GM18502 (cell line): ENCODE measurements around the gene IRS1.

ENCODE experiments used
- ATAC-seq: cut with Tn5 transposase; IDR thresholded peaks from one replicate; pipeline ENCODE4 v1.9.1; 2021; ENCODE audit warnings: mild to moderate bottlenecking; ENCODE audit not compliant: unreplicated experiment, poor library complexity

IRS1 gene

DNA sequence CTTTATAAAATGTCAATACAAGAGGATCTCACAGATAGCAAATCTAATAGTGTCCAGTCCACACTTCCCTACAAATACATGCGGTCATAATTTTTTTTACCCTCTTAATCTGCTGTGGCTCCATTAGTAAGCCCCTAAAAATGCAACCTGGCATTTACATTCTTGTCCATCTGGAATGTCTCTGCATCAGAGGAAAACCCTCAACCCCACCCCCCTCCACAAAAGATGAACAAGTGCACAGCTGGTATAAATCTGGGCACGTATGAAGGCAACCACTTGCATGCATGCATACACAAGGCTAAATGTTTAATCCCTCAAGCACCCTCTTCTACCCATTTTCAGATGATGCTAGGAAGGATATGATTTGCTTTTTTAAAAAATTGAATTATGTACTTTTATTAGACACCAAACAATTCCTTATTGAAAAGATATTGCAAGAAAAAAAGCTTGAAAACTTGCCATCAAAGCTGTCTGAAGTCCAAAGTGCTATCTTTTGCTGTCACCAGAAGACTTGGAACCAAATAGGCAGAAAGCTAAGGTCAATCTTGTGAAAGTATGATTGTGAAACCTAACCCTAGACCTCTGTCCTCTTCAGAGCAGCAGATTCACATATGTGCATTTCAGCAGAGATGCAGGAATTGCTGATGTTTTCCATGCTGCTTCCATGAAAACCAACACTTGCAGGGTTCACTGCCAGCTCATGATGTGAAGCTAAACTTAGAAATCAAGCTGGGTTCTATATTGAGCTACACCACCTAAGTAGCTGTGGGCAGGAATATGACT lies 39.0 kb downstream of the IRS1 start:
- ATAC-seq: no peak

DNA sequence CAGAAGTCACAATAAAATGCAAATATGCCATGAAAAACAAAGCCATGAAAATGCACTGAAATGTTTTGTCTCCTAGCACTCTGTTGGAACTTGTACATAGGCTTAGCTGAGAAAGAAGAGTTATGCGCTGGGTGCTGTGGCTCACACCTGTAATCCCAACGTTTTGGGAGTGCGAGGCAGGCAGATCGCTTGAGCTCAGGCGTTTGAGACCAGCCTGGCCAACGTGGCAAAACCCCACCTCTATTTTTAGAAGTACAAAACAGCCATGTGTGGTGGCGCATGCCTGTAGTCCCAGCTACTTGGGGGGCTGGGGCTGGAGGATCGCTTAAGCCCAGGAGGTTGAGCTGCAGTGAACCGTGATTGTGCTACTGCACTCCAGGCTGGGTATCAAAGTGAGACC lies 39.9 kb downstream of the IRS1 start:
- ATAC-seq: no peak

DNA sequence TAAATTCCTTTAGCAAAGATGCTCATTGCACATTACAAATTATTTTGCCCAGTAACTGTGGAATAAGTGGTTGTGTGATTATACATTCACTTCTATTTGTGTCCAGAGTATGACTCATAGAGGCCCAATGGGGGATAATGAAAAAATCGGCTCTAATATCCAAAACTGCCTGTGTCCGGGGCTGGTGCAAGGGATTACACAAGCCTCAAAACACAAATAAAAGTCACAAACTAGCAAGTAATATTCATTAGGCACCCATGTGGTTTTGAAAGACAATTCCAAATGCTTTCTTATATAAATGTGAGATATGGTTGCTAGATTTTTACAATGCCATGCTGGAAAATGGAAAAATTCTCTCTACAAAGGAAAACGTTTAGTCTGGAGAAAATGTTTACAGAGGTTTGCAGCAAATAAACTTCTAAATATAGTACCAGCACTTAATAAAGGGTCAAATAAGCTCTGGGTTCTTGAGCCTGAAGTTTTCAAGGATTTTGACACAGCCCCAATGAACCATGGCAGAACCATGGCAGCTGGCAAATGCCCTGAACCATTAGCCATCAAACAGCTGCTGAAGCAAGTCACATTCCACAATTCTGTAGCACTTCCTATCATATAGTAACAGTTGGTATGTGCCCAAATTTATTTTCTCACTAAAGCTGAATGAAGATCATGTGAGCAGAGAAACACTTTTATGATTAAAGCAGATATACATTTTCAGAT lies 40.5 kb downstream of the IRS1 start:
- no peak for ATAC-seq

DNA sequence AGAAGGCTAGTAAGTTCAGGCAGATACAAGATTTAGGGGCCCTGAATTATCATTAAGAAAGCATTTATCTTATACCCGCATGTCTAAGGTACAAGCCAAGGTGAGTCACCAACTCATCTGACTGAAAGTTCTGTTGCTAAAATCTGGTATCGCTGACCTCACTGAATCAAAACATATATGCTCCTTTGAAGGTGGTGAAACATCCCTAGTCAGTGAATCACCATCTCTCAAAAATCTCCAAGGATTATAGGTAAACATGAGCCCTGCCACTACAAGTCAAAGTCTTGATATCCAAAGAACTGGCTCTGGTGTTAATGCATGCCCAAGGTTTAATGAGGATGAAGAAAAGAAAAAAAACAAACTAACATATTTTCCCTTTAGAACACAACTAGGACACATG lies 43.5 kb downstream of the IRS1 start:
- no peak for ATAC-seq

DNA sequence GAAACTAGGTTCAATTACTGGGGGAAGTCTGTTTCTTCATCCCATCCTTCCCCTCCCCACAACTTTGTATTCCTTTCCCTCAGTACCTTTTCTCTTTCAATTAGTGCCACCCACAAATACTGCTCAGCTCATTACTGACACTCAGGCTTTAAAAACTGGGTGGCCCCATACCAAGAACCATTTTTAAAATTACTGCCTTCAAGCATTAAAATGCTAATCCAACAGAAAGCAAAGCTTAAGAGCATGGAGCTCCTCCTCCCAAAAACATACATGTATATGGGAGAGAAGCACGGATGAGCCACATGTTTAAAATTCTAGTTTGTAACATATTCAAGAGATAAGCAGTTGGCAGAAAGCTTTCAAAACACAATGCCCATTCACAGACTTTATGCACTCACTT lies 44.0 kb downstream of the IRS1 start:
- ATAC-seq: no peak

DNA sequence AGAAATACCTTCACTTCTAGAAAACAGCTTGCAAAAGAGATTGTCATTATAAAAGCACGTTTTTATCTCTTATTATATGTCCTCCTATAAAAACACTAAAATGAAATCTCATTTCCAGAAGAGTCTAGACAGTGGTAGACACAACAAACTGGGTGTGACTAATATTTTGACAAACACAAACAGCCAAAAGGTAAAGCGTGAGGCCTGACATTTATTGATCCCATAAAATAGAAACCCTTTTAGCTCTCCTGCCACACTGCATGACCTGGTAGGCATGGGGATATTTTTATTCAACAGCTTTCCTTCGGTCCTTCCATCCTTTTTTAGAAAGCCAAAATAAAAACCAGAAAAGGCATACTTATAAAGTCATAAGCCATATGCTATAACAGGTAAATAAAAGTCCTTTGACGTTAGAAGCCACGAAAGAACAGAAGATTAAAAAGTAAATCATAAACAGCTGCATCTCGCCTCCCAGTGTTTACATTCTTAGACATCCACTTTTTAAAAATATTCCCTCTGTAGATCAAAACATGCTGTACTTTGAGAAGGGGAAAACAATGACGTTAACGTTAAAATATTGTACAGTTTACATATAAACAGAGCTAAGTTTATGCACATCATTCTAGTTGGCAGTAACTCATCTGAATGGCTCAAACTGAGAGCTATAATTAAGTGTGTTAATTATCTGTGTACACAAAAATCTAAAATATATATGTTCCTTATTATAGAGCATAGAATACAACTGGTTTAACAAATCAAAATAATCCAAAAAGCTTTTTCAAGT lies 44.6 kb downstream of the IRS1 start:
- no peak for ATAC-seq

DNA sequence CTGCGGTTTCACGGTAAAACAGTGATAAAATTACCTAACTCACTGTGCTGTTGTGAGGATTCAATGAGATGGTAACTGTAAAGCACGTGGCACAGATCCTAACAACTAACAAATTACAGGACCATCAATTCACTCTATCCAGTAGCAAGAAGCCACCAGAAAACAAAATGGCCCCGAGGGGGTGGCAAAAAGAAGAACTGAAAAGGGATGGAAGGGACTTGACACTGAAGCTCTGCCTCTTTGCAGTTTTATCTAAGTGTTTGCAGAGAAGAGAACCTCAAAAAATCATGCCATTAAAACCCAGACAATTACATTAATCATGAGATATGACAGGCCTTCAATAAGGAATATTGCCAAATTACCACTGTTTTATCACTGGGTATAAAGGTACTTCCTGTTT lies 46.7 kb downstream of the IRS1 start:
- ATAC-seq: no peak

DNA sequence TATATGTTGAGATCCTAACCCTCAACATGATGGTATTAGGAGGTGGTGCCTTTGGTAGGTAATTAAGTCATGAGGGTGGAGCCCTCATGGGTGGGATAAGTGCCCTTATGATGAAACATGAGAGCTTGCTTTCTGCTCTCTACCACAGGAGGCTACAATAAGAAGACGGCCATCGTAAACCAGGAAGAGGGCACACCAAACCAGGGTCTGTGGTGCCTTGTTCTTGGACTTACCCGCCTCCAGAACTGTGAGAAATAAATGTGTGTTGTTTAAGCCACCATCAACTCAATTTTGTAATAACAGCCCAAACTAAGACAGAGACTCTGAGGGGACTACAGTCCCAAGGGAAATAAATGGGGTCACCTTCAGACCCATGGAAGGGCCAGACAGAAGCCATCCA lies 52.3 kb downstream of the IRS1 start:
- ATAC-seq: no peak

DNA sequence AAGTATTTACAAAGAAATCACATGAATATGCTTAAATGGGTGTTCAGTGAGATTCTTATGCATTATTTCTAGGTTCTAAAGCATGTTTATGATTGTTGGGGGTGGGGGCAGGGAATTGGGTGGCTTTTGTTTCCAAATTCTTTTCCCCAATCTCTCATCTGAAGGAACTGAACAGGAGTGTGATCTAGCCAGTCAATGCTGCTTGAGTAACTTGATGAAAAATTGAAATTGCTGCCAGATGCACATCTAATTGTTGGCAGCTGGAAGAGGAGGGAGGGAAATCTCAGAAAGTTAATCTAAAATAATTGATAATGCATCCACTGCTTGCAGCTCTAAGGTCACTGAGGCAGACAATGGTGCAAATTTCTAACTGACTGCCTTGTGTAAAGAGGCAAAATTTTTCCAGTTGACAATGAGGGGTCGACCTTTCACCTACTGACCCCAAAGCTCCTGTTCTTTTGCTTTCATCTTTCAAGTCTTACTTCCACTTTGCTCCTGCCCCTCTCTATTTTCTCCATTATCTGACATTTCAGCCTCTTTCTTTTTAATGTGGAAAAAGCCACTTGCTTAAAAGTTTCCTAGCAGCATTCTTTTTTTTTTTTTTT lies 53.3 kb downstream of the IRS1 start:
- ATAC-seq: no peak

DNA sequence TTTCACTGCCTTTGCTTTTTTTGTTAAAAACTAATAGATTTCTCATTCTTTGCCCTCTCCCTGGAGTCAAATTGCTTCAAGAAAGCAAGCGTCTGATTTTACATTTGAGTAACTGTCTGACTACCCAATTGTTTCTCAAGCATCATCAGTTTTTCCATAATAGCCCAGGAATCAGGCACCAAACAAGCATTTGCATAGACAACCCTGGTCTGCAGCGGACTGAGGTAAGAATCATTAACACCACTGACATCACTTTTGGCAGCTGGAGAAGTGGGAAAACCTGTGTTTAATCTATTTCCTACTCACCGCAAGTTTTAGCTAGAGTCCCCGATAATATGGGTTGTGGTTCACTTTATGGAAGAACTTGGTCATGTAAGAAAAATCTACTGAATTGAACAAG lies 55.7 kb downstream of the IRS1 start:
- ATAC-seq: no peak

DNA sequence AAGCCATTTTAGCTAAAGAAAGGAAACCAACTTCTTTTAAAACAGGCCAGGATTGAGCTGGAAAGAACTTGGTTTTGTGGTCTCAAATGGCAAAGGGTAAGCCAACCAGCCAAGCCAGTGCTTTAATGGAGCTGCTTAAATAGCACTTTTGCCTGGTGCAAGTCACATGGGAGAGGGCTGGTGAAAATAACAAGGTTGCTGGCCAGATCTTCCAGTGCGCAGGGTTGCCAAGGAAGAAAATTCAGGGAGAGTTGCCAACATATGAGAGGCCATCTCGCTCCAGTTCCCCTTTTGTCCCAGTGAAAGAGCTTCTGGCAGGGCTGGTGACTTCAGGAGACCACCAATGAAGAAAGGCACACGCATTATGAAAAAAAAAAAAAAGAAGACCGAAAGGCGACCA lies 57.3 kb downstream of the IRS1 start:
- no peak for ATAC-seq

DNA sequence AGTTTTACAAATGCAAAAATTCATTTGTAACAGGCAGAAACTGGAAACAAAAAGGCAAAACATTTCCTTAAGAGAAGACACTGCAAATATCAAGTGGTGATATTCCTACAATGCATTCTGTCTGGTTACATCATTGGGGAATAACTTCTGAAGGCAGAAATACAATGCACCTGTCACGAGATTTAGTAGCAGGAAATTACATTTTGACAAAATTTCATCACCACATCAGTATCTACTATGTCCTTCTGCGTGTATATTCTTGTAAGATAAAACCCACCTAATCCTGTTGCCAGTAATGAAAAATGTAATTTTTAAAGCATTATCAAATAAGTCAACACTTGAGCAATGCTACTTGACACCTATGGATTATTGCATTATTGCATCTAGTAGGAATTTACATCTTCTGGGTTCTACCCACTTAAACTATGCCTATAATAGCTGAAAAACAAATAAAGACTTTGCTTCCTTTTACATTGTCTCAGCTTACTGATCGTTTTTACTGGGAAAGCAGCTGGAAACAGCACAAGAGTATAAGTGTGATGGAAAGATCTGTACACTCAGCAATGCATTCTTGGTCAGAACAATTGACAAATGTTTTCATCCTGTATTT lies 59.5 kb downstream of the IRS1 start:
- no peak for ATAC-seq

DNA sequence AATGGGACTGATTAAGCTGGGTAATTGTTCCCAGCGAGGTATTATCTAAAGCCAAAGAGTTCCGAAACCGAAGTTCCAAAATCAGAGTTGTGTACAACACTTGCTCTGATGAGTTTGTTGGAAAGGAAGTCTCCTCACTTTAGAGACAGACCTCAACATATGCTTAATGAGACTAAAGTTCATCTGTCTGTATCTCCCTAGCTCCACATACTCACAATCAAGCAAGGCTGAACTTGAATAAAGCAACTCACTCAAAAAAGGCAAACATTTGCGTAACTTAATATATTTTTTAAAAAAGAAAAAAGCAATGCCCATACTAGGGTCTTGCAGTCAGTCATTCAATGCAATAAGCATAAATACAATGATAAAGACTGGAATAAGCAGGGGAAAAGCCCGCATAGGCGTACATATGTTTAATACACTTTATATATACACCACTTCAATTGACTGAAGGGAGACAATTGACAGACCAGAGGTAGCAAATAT lies 60.0 kb downstream of the IRS1 start:
- no peak for ATAC-seq

DNA sequence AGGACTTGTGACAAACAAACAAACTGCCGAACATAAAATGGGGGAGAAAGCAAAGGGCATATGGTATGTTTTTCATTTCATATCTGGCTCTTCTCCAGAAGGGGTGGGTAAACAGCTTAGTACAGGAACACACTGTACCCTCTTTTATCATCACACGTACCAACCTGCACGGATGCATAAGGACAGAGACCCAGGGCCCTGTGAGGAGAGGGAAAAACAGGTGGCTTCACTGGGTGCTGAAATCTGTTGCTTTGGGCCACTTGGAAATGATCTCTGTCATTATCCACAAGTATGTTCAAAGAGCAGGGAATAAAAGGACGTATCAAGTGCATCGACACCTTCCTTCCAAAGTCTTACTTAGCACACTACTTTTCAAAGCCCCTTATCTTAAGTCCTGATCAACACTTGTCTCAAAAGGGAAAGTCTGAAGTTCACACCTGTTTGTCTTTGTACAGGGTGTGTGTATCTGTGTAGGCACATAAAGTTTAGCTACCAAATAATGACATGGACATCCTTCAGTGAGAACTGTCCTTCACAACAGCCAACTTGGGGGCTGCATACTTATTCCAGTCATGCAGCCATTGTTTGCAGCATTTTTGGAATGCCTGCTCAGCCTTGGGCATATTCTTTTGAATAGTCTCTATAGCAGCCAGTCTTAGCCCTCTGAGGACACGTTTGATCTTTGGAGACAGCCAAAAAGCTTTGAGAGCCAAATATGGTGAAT lies 60.6 kb downstream of the IRS1 start:
- ATAC-seq: no peak

DNA sequence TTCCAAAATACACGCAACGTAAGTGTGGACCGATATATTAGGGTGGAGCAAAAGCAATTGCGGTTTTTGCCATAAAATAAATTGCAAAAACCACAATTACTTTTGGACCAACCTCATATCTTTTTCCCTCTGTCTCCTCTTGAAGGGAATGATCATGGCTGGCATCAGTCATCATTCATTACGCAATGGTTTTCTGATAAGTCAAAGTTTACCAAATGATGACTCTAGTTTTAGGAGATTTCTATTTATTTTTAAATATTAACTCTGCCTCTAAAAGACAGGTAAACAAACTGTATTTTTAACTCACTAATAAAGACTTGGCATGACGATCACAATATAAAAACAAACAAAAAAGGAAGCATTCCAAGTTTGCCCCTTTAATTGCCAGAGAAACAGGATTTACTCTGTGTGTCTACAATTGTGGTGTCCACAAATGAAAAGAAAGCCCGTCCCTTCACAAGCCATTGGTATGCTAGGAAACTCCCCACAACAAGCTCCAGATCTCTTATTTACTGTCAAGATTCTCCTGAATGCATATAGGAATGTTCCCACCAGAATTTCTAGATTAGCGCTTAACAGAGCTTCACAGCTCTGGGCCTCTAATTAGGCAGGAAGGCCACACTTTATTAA lies 61.3 kb downstream of the IRS1 start:
- no peak for ATAC-seq

DNA sequence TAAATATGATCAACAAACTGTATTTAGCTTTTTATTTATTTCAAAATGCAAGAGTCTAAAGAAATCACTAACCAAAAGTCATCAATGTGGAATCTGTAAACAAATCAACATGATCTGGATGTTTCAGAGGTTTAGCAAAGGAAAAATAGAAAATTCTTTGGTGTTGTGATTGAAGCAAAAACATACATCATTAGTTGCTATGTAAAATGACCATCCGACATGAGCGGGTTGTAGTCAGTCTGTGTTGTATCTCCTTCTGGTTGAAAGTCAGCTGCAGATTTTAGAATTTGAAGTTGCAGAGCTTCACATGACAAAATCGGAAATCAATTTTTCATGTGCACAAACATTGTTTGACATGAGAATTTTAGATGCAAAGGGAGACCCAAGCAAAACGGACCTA lies 63.2 kb downstream of the IRS1 start:
- no peak for ATAC-seq

DNA sequence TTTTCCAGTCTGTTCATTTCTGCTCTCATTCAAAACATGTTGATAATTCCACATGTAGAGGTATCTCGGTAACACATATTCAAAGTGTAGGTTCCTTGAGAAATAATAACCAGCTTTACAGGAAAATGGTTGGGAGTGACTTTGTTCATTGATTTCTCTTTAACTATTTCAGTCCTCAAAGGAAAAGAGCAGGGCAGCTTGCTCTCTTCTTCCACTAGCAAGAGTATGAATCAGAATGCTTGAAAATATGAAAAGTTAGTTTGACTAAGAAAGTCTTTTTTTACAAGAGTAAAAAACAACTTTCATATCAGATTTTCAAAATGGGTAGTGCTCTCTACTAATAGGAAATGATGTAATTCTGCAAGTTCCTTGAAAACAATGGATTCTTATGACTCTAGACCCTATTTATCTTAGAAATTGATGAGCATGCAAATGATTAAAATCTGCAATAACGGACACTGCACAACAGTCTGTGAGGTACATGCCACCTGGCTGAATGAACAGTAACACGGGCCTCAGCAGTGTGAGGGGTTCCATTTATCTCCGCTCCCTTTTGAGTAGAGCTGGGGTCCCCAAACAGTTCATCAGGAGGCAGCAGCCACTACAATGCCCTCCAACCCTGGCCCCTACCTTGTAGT lies 65.6 kb downstream of the IRS1 start:
- no peak for ATAC-seq

DNA sequence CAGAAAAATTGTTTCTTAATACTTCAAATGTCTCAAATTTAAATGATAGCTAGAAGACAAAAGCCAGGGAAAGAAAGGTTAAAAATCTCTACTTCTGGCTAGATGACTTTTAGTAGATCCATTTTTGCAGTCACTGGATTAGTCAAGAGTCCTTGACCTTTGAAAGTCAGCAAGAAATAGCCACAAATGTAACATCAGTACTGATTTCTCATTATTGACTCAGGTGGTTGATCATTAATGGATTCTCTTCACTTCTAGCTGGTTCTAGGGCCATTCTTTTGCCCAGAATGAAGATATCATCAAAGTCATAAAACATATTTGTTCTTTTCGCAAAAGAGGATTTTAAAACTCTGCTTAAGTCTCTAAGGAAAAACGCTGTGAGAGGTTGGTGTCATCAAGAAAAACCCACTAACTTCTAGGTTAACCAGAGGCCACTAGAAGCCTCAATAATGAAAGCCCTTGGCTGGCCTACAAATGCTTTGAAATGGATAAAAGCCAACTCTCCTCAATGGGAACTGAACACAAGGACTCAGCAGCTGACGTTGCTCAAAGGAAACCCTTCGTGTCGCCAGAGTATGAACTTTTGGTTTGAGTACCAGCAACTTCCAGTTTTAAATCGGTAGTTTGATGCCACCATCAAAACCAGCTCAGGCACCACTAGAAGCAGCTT lies 66.3 kb downstream of the IRS1 start:
- no peak for ATAC-seq
